ENCODE results near the gene CNTROB. TPM values are rescaled to one million over a fixed set of nuclear protein-coding genes. Genes with fewer than 3 reads are reported as not detected.

Gene CNTROB
- polyA plus RNA-seq, 1 donor from 2014 or later = 48.7 TPM

DNA sequence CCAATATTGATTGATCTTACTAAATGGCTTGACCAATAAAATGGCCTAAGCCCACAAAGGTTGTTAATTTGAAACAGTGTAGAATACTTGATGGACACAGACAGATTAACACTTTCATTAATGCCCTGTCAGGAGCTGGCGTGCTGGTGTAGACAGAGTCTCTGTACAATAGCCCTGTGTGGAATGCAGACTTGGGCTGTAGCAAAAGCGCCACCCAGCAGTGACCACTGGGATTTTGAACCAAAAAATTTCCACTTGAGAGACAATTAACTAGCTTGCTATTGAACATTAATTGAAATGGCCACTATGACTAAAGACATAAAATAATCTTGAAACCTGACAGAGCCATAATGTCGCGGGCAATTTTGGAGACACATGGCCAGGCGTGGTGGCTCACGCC lies 50.7 kb downstream of the CNTROB start:
- H3F3A ChIP-seq (ENCODE audit: insufficient read depth, low read length, poor library complexity, severe bottlenecking) = no peaks in the 10 kb centered on the region
- no peaks in the 10 kb centered on the region for H3K9me3 ChIP-seq (ENCODE audit: low read length)
- H2AFZ ChIP-seq (ENCODE audit: low read depth, low read length) = no peak overlapping the region
- no peak overlapping the region for H3K27ac ChIP-seq (ENCODE audit: low read length)
- no peaks in the 10 kb centered on the region for H4K20me1 ChIP-seq (ENCODE audit: insufficient read depth)
- H3K4me2 ChIP-seq (ENCODE audit: low read length) = no peak overlapping the region
- no peaks in the 10 kb centered on the region for H3K79me2 ChIP-seq (replicated peaks; ENCODE audit: insufficient read depth, low read length)
- H3K36me3 ChIP-seq (ENCODE audit: insufficient read depth, low read length) = no peaks in the 10 kb centered on the region
- H3K4me3 ChIP-seq (ENCODE audit: low read length) = no peak overlapping the region
- no peaks in the 10 kb centered on the region for H3K9me2 ChIP-seq (ENCODE audit: insufficient read depth, low read length)
- no peak overlapping the region for H3K9ac ChIP-seq (ENCODE audit: low read length)
- TF ChIP-seq REST (IDR thresholded peaks at IDR 0.05; ENCODE audit: borderline replicate concordance) (no peak), SMC3 (conservative IDR thresholded peaks at IDR 0.05; ENCODE audit: poor library complexity) (no peak), EZH2 (IDR thresholded peaks at IDR 0.05; ENCODE audit: borderline replicate concordance, insufficient read depth, low read length, poor library complexity, severe bottlenecking) (no peak), POLR2AphosphoS5 (IDR thresholded peaks at IDR 0.05) (no peak), EP300 (conservative IDR thresholded peaks at IDR 0.05; ENCODE audit: poor library complexity, severe bottlenecking) (no peak)
- TF ChIP-seq, protein P1, sequence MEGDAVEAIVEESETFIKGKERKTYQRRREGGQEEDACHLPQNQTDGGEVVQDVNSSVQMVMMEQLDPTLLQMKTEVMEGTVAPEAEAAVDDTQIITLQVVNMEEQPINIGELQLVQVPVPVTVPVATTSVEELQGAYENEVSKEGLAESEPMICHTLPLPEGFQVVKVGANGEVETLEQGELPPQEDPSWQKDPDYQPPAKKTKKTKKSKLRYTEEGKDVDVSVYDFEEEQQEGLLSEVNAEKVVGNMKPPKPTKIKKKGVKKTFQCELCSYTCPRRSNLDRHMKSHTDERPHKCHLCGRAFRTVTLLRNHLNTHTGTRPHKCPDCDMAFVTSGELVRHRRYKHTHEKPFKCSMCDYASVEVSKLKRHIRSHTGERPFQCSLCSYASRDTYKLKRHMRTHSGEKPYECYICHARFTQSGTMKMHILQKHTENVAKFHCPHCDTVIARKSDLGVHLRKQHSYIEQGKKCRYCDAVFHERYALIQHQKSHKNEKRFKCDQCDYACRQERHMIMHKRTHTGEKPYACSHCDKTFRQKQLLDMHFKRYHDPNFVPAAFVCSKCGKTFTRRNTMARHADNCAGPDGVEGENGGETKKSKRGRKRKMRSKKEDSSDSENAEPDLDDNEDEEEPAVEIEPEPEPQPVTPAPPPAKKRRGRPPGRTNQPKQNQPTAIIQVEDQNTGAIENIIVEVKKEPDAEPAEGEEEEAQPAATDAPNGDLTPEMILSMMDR (IDR thresholded peaks at IDR 0.05; ENCODE audit: poor library complexity, severe bottlenecking) = no peak
- no peaks in the 10 kb centered on the region for H3K27me3 ChIP-seq (ENCODE audit: insufficient read depth, low read depth, low read length)

GRCh38 chr17:7984904-7985303 lies 52.9 kb downstream of the CNTROB start:
- Histone ChIP-seq H4K20me1 (ENCODE audit: insufficient read depth) (no peaks in the 10 kb centered on the region), H3F3A (ENCODE audit: insufficient read depth, low read length, poor library complexity, severe bottlenecking) (no peaks in the 10 kb centered on the region), H3K36me3 (ENCODE audit: insufficient read depth, low read length) (no peaks in the 10 kb centered on the region), H3K4me3 (ENCODE audit: low read length) (no peak overlapping the region), H3K9me2 (ENCODE audit: insufficient read depth, low read length) (no peaks in the 10 kb centered on the region), H3K4me2 (ENCODE audit: low read length) (no peak overlapping the region), H3K9me3 (ENCODE audit: low read length) (no peaks in the 10 kb centered on the region), H3K9ac (ENCODE audit: low read length) (no peak overlapping the region), H3K79me2 (replicated peaks; ENCODE audit: insufficient read depth, low read length) (no peaks in the 10 kb centered on the region), H3K27ac (ENCODE audit: low read length) (no peak overlapping the region), H3K27me3 (ENCODE audit: insufficient read depth, low read depth, low read length) (no peaks in the 10 kb centered on the region), H2AFZ (ENCODE audit: low read depth, low read length) (no peak overlapping the region)
- TF ChIP-seq POLR2AphosphoS5 (IDR thresholded peaks at IDR 0.05) (no peak), SMC3 (conservative IDR thresholded peaks at IDR 0.05; ENCODE audit: poor library complexity) (no peak), RAD21 (conservative IDR thresholded peaks at IDR 0.05) (no peak), MXI1 (conservative IDR thresholded peaks at IDR 0.05; ENCODE audit: poor library complexity, severe bottlenecking) (no peak), TAF1 (IDR thresholded peaks at IDR 0.05; ENCODE audit: low read depth) (no peak), EZH2 (IDR thresholded peaks at IDR 0.05; ENCODE audit: borderline replicate concordance, insufficient read depth, low read length, poor library complexity, severe bottlenecking) (no peak)
- TF ChIP-seq, protein P1 (IDR thresholded peaks at IDR 0.05; ENCODE audit: poor library complexity, severe bottlenecking) = no peak

Measured in neural cell (in vitro differentiated cells).